ENCODE data around the gene LRPAP1. TPM values are rescaled to one million over a fixed set of nuclear protein-coding genes. Genes with fewer than 3 reads are reported as not detected.

Gene LRPAP1
- total and polyA plus RNA-seq, 10 of the 15 experiments (the other 5 are each of a cell fraction or from before 2014, with no cell fraction given): 1.0 to 100 (median 51.1) TPM

DNA sequence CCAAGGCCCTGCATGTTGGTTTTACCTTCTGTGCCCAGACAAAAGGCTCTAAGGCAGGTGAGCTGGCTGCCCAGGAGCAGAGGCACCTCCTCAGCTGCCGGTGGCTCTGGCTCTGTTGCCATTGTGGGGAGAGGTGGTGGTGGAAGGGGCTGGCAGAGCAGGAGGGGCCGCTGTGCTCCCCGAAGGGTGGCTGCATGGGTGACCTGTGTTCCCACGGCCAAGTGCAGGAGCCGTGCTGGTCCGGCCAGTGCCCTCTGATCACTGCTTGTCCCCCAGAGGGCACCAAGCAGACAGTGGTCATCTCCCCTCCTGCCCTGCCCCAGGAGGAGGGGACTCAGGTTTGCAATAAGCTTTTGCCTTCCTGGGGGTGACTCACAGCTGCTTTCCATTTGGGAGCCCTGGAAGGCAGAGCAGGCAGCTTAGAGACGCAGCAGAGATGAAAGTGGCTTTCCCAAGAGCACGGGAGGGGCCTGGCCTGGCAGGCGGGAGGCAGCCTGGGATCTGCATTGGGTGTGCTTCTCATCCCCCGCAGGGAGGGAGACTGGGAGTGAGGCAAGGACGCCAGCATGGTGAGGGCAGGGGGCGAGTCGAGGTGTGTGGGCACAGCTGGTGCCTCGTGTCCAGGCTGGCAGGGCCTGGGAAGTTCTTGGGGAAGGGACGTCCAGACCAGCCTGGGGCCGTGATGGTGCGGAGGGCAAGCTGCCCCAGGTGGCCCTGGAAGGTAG, 40.4 kb downstream of the LRPAP1 start:
- Histone ChIP-seq H2AFZ (ENCODE audit: control insufficient read depth, low read depth, low read length) (no peak overlapping the region), H3K4me2 (ENCODE audit: control insufficient read depth, insufficient read depth) (no peak overlapping the region), H3K9ac (ENCODE audit: control insufficient read depth, insufficient read depth, low read length) (no peak overlapping the region), H3K4me3 (no peak overlapping the region), H3K79me2 (ENCODE audit: control insufficient read depth, insufficient read depth, low read length) (no peaks in the 10 kb centered on the region), H3K9me3 (replicated peaks; ENCODE audit: control insufficient read depth, insufficient read depth, low read length) (no peaks in the 10 kb centered on the region), H3K27ac (ENCODE audit: control insufficient read depth, insufficient read depth) (no peak overlapping the region), H3K27me3 (replicated peaks in 1 of 2; ENCODE audit: control insufficient read depth in 2 of 2, insufficient read depth in 2 of 2, low read length in 1 of 2) (no peaks in the 10 kb centered on the region; a peak in 2 of 4 replicates), H3K4me1 (ENCODE audit: control insufficient read depth, insufficient read depth, low read length) (no peaks in the 10 kb centered on the region), H3K36me3 (ENCODE audit: control insufficient read depth in 2 of 2, insufficient read depth in 2 of 2, low read length in 1 of 2) (no peaks in the 10 kb centered on the region), H4K20me1 (ENCODE audit: control insufficient read depth, insufficient read depth) (no peaks in the 10 kb centered on the region)
- ChIA-PET RAD21 (ENCODE audit: unreplicated experiment) (no interaction called here), CTCF (interaction anchor here (1.2 kb wide), 1 partner anchor 11 kb away, joined by 5 read pairs; no protein-coding TSS in a partner anchor), SMC1A (ENCODE audit: uncharacterized antibody, unreplicated experiment) (interaction anchor here (0.8 kb wide), 1 partner anchor 11 kb away, joined by 3 read pairs; no protein-coding TSS in a partner anchor), POLR2A (no interaction called here)
- ATAC-seq: no peak
- intact Hi-C loops (cut with micrococcal nuclease; ENCODE audit: unreplicated experiment) (no loop called here), in situ Hi-C loops (cut with MboI) (no loop called here)
- BruUV-seq (replicated peaks): no TSS peak
- no peak for FAIRE-seq
- DNase-seq (ENCODE audit: low read depth, low spot score): no peak
- WGBS (ENCODE audit: insufficient coverage, insufficient replicate concordance, low lambda C conversion rate, missing lambda C conversion rate): 37% methylated on average over 15 of the region's 17 CpGs
- TF ChIP-seq JUNB (IDR thresholded peaks at IDR 0.05): no peak
- TF ChIP-seq, protein P1, sequence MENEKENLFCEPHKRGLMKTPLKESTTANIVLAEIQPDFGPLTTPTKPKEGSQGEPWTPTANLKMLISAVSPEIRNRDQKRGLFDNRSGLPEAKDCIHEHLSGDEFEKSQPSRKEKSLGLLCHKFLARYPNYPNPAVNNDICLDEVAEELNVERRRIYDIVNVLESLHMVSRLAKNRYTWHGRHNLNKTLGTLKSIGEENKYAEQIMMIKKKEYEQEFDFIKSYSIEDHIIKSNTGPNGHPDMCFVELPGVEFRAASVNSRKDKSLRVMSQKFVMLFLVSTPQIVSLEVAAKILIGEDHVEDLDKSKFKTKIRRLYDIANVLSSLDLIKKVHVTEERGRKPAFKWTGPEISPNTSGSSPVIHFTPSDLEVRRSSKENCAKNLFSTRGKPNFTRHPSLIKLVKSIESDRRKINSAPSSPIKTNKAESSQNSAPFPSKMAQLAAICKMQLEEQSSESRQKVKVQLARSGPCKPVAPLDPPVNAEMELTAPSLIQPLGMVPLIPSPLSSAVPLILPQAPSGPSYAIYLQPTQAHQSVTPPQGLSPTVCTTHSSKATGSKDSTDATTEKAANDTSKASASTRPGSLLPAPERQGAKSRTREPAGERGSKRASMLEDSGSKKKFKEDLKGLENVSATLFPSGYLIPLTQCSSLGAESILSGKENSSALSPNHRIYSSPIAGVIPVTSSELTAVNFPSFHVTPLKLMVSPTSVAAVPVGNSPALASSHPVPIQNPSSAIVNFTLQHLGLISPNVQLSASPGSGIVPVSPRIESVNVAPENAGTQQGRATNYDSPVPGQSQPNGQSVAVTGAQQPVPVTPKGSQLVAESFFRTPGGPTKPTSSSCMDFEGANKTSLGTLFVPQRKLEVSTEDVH (IDR thresholded peaks at IDR 0.05; ENCODE audit: low read depth, partially characterized antibody): no peak
- TF ChIP-seq, protein P2, sequence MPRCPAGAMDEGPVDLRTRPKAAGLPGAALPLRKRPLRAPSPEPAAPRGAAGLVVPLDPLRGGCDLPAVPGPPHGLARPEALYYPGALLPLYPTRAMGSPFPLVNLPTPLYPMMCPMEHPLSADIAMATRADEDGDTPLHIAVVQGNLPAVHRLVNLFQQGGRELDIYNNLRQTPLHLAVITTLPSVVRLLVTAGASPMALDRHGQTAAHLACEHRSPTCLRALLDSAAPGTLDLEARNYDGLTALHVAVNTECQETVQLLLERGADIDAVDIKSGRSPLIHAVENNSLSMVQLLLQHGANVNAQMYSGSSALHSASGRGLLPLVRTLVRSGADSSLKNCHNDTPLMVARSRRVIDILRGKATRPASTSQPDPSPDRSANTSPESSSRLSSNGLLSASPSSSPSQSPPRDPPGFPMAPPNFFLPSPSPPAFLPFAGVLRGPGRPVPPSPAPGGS (IDR thresholded peaks at IDR 0.05; ENCODE audit: borderline replicate concordance, insufficient read depth, low read depth, low read length, poor library complexity, severe bottlenecking): no peak
- TF ChIP-seq ZNF207 (IDR thresholded peaks at IDR 0.05; ENCODE audit: borderline replicate concordance): no peak
- no peak for TF ChIP-seq ZNF384 (IDR thresholded peaks at IDR 0.05; ENCODE audit: borderline replicate concordance, low read depth, low read length)
- no peak for TF ChIP-seq TCF3 (IDR thresholded peaks at IDR 0.05; ENCODE audit: borderline replicate concordance, insufficient read depth, low read depth, low read length)
- TF ChIP-seq, protein P3, sequence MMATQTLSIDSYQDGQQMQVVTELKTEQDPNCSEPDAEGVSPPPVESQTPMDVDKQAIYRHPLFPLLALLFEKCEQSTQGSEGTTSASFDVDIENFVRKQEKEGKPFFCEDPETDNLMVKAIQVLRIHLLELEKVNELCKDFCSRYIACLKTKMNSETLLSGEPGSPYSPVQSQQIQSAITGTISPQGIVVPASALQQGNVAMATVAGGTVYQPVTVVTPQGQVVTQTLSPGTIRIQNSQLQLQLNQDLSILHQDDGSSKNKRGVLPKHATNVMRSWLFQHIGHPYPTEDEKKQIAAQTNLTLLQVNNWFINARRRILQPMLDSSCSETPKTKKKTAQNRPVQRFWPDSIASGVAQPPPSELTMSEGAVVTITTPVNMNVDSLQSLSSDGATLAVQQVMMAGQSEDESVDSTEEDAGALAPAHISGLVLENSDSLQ (IDR thresholded peaks at IDR 0.05): no peak
- TF ChIP-seq HDAC6 (IDR thresholded peaks at IDR 0.05; ENCODE audit: unreplicated experiment): no peak
- TF ChIP-seq, protein P4, sequence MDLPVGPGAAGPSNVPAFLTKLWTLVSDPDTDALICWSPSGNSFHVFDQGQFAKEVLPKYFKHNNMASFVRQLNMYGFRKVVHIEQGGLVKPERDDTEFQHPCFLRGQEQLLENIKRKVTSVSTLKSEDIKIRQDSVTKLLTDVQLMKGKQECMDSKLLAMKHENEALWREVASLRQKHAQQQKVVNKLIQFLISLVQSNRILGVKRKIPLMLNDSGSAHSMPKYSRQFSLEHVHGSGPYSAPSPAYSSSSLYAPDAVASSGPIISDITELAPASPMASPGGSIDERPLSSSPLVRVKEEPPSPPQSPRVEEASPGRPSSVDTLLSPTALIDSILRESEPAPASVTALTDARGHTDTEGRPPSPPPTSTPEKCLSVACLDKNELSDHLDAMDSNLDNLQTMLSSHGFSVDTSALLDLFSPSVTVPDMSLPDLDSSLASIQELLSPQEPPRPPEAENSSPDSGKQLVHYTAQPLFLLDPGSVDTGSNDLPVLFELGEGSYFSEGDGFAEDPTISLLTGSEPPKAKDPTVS (IDR thresholded peaks at IDR 0.05; ENCODE audit: low read depth, low read length): no peak
- TF ChIP-seq, protein P5, sequence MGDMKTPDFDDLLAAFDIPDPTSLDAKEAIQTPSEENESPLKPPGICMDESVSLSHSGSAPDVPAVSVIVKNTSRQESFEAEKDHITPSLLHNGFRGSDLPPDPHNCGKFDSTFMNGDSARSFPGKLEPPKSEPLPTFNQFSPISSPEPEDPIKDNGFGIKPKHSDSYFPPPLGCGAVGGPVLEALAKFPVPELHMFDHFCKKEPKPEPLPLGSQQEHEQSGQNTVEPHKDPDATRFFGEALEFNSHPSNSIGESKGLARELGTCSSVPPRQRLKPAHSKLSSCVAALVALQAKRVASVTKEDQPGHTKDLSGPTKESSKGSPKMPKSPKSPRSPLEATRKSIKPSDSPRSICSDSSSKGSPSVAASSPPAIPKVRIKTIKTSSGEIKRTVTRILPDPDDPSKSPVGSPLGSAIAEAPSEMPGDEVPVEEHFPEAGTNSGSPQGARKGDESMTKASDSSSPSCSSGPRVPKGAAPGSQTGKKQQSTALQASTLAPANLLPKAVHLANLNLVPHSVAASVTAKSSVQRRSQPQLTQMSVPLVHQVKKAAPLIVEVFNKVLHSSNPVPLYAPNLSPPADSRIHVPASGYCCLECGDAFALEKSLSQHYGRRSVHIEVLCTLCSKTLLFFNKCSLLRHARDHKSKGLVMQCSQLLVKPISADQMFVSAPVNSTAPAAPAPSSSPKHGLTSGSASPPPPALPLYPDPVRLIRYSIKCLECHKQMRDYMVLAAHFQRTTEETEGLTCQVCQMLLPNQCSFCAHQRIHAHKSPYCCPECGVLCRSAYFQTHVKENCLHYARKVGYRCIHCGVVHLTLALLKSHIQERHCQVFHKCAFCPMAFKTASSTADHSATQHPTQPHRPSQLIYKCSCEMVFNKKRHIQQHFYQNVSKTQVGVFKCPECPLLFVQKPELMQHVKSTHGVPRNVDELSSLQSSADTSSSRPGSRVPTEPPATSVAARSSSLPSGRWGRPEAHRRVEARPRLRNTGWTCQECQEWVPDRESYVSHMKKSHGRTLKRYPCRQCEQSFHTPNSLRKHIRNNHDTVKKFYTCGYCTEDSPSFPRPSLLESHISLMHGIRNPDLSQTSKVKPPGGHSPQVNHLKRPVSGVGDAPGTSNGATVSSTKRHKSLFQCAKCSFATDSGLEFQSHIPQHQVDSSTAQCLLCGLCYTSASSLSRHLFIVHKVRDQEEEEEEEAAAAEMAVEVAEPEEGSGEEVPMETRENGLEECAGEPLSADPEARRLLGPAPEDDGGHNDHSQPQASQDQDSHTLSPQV (IDR thresholded peaks at IDR 0.05): no peak
- no peak for TF ChIP-seq RAD51 (IDR thresholded peaks at IDR 0.05)
- no peak for TF ChIP-seq NR2F1 (conservative IDR thresholded peaks at IDR 0.05)

All from GM12878 (cell line).